HFF-Myc (cell line): ENCODE measurements around the gene KPNB1.

Experiments
- DNase-seq: peaks from one replicate; pipeline ENCODE4 v3.0.0-alpha.2; 2011; ENCODE audit warnings: low read depth; ENCODE audit errors: extremely low read depth
- H3K4me3 ChIP-seq: replicated peaks from 2 replicates; pipeline ENCODE4 v1.5.1; 2011; ENCODE audit warnings: low read depth, mild to moderate bottlenecking, control low read depth, low read length
- TF ChIP-seq, protein P1 (sequence below): IDR thresholded peaks from 2 replicates; pipeline ENCODE4 v1.5.1; 2012; ENCODE audit warnings: mild to moderate bottlenecking, low read depth, low read length, control low read depth; ENCODE audit errors: missing control alignments

The KPNB1 gene

DNA sequence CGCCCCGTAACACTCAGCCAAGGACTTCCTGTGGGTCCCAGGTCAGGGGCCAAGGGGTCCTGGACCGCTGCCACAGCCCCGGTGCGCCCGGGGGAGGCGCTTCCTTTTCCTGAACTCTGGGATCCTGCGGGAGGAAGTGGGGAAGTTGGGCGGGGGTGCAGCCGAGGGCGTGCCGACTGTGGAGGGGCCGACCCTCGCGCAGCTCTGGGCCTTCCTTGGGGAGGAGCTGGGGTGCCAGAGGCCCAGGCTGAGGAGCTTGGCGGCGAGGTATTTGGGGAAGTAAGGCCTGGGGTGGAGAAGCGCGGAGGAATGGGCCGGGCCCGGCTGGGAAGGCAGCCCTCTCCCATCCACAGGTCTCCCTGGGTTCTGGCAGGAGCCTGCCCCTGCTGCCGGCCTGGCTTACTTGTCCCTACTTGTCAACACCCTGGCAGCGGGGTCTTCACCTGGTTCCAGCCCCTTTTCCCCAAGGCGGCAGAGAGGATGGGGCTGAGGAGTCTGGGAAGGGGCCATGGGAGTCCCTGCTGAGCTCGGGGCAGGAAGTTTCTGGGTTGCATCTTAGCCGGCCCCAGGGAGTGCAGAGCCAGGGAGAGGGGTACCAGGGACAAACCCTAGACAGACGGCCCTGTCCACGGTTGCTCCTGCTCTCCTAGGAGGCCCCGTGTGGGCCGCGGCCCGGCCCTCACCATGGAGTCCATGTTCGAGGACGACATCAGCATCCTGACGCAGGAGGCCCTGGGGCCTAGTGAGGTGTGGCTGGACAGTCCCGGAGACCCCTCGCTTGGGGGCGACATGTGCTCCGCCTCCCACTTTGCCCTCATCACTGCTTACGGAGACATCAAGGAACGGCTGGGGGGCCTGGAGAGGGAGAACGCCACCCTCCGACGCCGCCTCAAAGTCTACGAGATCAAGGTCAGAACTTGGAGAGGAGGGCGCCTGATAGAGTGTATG, 46.0 kb downstream of the KPNB1 start:
- no peak for DNase-seq
- TF ChIP-seq, protein P1, sequence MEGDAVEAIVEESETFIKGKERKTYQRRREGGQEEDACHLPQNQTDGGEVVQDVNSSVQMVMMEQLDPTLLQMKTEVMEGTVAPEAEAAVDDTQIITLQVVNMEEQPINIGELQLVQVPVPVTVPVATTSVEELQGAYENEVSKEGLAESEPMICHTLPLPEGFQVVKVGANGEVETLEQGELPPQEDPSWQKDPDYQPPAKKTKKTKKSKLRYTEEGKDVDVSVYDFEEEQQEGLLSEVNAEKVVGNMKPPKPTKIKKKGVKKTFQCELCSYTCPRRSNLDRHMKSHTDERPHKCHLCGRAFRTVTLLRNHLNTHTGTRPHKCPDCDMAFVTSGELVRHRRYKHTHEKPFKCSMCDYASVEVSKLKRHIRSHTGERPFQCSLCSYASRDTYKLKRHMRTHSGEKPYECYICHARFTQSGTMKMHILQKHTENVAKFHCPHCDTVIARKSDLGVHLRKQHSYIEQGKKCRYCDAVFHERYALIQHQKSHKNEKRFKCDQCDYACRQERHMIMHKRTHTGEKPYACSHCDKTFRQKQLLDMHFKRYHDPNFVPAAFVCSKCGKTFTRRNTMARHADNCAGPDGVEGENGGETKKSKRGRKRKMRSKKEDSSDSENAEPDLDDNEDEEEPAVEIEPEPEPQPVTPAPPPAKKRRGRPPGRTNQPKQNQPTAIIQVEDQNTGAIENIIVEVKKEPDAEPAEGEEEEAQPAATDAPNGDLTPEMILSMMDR = no peak
- H3K4me3 ChIP-seq = peak overlapping the region; percentile 63

DNA sequence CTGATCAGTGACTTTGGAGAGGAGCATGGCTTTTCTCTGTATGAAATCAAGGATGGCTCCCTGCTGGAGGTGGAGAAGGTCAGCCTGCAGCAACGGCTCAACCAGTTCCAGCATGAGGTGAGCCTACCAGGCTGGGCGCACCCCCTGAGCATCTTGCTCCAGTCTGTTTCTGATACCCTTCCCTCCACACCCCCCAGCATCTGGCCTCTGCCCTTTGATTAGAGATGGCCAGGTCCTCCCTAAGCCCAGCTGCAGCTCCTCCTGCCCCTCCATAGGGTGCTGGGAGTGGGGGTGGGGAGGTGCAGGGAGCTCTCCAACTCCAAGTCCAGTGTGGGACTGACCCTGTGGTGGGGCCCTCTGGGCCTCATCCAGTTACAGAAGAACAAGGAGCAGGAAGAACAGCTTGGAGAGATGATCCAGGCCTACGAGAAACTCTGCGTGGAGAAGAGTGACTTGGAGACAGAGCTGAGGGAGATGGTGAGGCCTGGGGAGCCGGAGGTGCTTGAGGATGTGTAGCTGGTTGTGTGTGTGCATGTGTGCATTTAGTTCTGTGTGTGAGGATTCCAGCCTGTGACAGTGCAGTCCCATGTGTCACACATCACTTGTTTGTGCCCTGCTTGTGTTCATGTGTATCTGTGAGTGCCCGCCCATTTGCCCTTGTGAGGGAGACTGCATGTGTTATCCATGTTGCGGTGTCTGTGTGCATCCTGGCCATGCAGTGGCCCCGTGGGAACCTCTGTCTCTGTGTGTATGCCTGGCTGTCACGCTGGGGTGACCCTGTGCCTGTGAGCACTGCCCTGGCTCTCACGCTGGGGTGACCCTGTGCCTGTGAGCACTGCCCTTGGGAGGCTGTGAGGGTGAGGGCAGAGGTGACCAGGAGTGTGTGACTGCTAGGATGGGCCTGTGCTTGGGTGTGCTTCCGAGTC, 47.3 kb downstream of the KPNB1 start:
- no peak for DNase-seq
- TF ChIP-seq, protein P1 = no peak
- H3K4me3 ChIP-seq = no peak overlapping the region

DNA sequence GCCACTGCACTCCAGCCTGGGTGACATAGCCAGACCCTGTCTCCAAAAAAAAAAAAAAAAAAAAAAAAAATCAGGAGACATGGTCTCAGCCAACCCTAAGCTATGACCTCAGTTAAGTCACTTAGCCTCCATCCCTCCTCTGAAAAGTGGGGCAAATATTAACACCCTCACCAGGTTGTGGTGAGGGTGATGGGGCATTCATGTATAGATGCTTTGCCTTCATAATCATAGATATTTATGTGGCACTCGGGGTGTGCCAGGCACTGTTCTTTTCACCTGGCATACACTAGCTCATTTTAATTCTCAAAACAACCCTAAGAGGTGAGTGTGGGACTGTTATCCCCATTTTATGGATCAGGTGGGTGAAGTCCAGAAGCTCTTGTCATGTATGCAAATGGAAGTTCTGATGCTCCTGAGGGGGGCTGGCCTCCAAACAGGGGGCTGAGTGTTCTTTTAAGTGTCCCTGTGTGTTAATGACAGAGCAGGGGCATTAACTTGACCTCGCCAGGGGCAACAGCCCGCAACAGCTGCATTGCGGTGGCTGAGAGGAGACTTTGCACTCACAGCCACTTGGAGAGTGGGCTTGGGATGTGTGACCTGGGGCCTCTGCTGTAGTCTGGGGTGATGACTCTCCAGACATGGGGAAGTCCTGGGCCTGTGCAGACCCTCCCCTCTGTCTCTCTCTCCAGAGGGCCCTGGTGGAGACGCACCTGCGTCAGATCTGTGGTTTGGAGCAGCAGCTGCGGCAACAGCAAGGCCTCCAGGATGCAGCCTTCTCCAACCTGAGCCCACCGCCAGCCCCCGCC, 48.4 kb downstream of the KPNB1 start:
- no peak for DNase-seq
- TF ChIP-seq, protein P1 = no peak
- H3K4me3 ChIP-seq = no peak overlapping the region

DNA sequence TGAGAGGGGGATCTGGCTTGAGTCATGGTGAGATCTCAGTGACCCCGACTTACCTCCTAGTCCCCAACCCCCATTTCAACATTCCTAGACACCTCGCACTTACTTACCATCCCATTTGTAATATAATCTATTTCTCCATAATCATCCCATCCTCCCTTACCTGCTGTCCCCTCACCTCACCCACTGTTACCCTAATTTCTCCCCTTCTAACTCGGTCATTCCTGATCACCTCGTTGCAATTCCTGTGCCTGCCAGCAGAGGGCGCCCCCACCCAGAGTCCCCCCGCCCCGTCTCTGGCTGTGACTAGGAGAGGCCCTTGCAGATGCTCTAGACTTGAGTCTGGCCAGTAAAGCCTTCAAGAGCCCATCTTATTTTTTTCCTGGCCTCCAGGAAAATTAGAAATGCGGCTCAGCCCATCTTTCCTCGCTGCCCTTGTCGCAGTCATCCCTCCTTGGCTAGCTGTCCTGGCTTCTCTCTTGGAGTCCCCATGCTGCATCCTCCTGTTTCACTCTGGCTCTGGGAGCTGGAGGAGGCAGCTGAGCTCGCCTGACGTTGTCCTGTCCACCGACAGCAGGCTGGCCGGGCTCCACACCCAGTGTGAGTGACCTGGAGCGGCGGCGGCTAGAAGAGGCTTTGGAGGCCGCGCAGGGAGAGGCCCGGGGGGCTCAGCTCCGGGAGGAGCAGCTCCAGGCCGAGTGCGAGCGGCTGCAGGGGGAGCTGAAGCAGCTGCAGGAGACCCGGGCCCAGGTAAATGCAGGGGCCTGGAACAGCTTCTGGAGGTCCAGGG, 49.2 kb downstream of the KPNB1 start:
- TF ChIP-seq, protein P1 = peak; percentile 87
- no peak overlapping the region for H3K4me3 ChIP-seq
- no peak for DNase-seq

DNA sequence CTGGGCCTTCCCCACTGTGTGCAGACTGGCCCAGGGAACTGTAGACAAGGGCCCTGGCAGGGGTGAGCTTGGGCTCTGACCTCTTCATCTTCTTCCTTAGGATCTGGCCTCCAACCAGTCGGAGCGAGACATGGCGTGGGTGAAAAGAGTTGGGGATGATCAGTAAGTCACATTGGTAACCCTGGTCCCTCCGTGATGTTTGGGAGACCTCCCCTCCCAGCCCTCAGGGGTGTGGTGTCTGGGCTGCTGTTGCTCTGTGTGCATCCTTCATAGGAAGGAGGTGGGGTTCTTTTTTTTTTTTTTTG, 49.8 kb downstream of the KPNB1 start:
- no peak overlapping the region for H3K4me3 ChIP-seq
- no peak for DNase-seq
- TF ChIP-seq, protein P1 = no peak
